A673 (cell line): ENCODE results near the gene ZNF566. TPM values are rescaled to one million over a fixed set of nuclear protein-coding genes. Genes with fewer than 3 reads are reported as not detected.
A peak's percentile ranks its signal among the peaks of the same experiment; 100 is the strongest.

Experiments
- Bru-seq: library from RNA; stranded (reverse); fragments of 400-500 nt; gene quantifications from one replicate; lab custom pipeline; 2021; lab: Mats Ljungman, UMichigan
- BruChase-seq, 2 experiments: library from RNA; stranded (reverse); fragments of 400-500 nt; gene quantifications; one replicate each; lab custom pipeline; 2021; lab: Mats Ljungman, UMichigan
- BruUV-seq: library from RNA; stranded (reverse); fragments of 400-500 nt; replicated peaks from 2 replicates; lab custom pipeline; 2021; lab: Mats Ljungman, UMichigan
- CTCF ChIA-PET: fragments of 300-600 bp; sonication (Branson Sonifier 250); formaldehyde crosslinking; loops from one replicate; lab custom pipeline; 2022; ENCODE audit warnings: antibody characterized with exemption; lab: Charles Lee
- POLR2A ChIA-PET: fragments of 300-600 bp; sonication (Branson Sonifier 250); formaldehyde crosslinking; loops from one replicate; lab custom pipeline; 2022; ENCODE audit warnings: antibody characterized with exemption; ENCODE audit not compliant: low non-redundant PET; lab: Charles Lee
- DNase-seq: peaks from one replicate; pipeline ENCODE4 v3.0.0-alpha.2; 2015; ENCODE audit warnings: low spot score
- H3K27ac ChIP-seq: fragments of 200-600 bp; sonication (generic); 2 replicates; pipeline ENCODE4 v1.5.1; 2016; ENCODE audit warnings: mixed run types, low read depth, mild to moderate bottlenecking, mixed read lengths, antibody characterized with exemption, low read length; ENCODE audit not compliant: poor library complexity, severe bottlenecking
- H3K27me3 ChIP-seq: fragments of 200-600 bp; sonication (generic); replicated peaks from 2 replicates; pipeline ENCODE4 v1.6.1; 2017; ENCODE audit warnings: mixed run types, low read depth, mild to moderate bottlenecking, mixed read lengths, antibody characterized with exemption, low read length; ENCODE audit not compliant: insufficient read depth, poor library complexity
- H3K36me3 ChIP-seq: fragments of 200-600 bp; sonication (generic); 2 replicates; pipeline ENCODE4 v1.6.1; 2016; ENCODE audit warnings: mixed run types, mild to moderate bottlenecking, mixed read lengths, antibody characterized with exemption, low read length; ENCODE audit not compliant: insufficient read depth, poor library complexity, severe bottlenecking
- H3K4me1 ChIP-seq: fragments of 200-600 bp; sonication (generic); 2 replicates; pipeline ENCODE4 v1.6.1; 2017; ENCODE audit warnings: mixed run types, mild to moderate bottlenecking, mixed read lengths, antibody characterized with exemption, low read length; ENCODE audit not compliant: insufficient read depth, poor library complexity, severe bottlenecking
- H3K4me3 ChIP-seq: fragments of 200-600 bp; sonication (generic); 2 replicates; pipeline ENCODE4 v1.5.1; 2016; ENCODE audit warnings: low read depth, mixed run types, mild to moderate bottlenecking, mixed read lengths, low read length; ENCODE audit not compliant: poor library complexity, severe bottlenecking
- H3K9me3 ChIP-seq: fragments of 200-600 bp; sonication (generic); 2 replicates; pipeline ENCODE4 v1.6.1; 2016; ENCODE audit warnings: mixed run types, low read depth, mild to moderate bottlenecking, mixed read lengths, antibody characterized with exemption, low read length; ENCODE audit not compliant: poor library complexity, severe bottlenecking
- EZH2 ChIP-seq: fragments of 200-600 bp; sonication (generic); IDR thresholded peaks from 2 replicates; pipeline ENCODE4 v1.6.1; 2017; ENCODE audit warnings: borderline replicate concordance, low read depth, mild to moderate bottlenecking, mixed read lengths, antibody characterized with exemption, low read length; ENCODE audit not compliant: poor library complexity, severe bottlenecking
- intact Hi-C: fragments of 100-400 bp; cut with micrococcal nuclease; formaldehyde crosslinking; loops from one replicate; pipeline ENCODE4 v1.10.0; 2022; ENCODE audit not compliant: unreplicated experiment
- long read RNA-seq: library from polyadenylated mRNA; stranded (forward); transcript quantifications from one replicate; pipeline ENCODE4 v2.0.0, GENCODE V29; 2022
- total RNA-seq: library from RNA; stranded (reverse); gene quantifications from 2 replicates; pipeline ENCODE4 v1.2.3, GENCODE V29; 2021
- TF ChIP-seq, protein P1 (sequence below): fragments of 300-800, 200-600 bp; sonication (generic); conservative IDR thresholded peaks from 2 replicates; pipeline ENCODE4 v1.5.1; 2017; ENCODE audit warnings: low read depth, mild to moderate bottlenecking, antibody characterized with exemption, low read length, moderate library complexity, mixed read lengths

The ZNF566 gene
- total RNA-seq (16.2 and 16.4 TPM in 2 replicates), Bru-seq, nascent RNA (percentile 78 among the genes with signal in this experiment), BruChase-seq, experiment 1, labeled RNA remaining after a 2-hour chase (percentile 83 among the genes with signal in this experiment), BruChase-seq, experiment 2, labeled RNA remaining after a 6-hour chase (percentile 83 among the genes with signal in this experiment)
- long read RNA-seq, partial matches to known transcripts = 0 of 17 reads
- long read RNA-seq, other reads (novel, unspliced or antisense) = 7 of 17 reads

- peaks cover 2% of the 10 kb centered on the region for H3K9me3 ChIP-seq
- no peaks in the 10 kb centered on the region for H3K27me3 ChIP-seq
- intact Hi-C loops = no loop called here
- H3K4me1 ChIP-seq = peaks cover 3% of the 10 kb centered on the region
- BruUV-seq = TSS peak; percentile 72
- TF ChIP-seq EZH2 = no peak
- TF ChIP-seq, protein P1, sequence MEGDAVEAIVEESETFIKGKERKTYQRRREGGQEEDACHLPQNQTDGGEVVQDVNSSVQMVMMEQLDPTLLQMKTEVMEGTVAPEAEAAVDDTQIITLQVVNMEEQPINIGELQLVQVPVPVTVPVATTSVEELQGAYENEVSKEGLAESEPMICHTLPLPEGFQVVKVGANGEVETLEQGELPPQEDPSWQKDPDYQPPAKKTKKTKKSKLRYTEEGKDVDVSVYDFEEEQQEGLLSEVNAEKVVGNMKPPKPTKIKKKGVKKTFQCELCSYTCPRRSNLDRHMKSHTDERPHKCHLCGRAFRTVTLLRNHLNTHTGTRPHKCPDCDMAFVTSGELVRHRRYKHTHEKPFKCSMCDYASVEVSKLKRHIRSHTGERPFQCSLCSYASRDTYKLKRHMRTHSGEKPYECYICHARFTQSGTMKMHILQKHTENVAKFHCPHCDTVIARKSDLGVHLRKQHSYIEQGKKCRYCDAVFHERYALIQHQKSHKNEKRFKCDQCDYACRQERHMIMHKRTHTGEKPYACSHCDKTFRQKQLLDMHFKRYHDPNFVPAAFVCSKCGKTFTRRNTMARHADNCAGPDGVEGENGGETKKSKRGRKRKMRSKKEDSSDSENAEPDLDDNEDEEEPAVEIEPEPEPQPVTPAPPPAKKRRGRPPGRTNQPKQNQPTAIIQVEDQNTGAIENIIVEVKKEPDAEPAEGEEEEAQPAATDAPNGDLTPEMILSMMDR = no peak
- H3K4me3 ChIP-seq = peak within 1 kb of the TSS; percentile 61
- no peaks in the 10 kb centered on the region for H3K36me3 ChIP-seq
- DNase-seq = peak; percentile 98
- CTCF ChIA-PET = no interaction called here
- H3K27ac ChIP-seq = peak within 1 kb of the TSS; percentile 97
- POLR2A ChIA-PET = interaction anchor here (0.6 to 0.8 kb wide), 4 partner anchors 39 to 306 kb away, joined by 3 read pairs; partner anchors contain the start of gene ZNF260
These were observed at the start of gene ZNF566 for GRCh38 chr19:36489118-36489919. TSS of gene ZNF566 (minus strand) at chr19:36489561. CDS start at chr19:36476557, 13,004 bp downstream.

DNA sequence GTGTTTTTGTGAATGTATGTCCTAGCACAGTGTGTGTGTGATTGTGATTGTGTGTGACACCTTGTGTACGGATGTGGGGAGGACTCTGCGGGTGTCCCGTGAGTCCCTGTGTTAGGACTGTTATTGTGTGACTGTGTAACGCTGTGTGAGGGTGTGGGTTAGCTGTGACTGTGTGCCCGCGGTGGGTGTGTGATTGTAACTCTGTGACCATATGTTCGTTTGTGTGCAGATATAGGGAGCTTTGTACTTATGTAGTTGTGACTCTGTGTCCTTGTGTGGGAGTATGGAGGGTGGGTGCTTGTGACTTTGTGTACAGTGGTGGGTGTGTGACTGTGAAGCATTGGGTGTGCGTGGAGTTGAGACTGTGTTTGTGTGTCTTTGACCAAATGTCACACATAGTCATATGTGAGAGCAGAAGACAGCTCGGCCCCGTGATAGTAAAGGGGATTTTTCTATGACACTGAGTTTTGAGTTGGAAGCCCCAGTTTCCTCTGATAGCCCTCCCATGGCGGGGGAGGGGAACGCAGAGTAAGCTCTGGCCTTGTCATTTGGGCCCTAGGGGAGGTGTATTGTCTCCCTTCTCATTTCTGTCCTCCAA, 39.7 kb upstream of the ZNF566 start:
- Histone ChIP-seq H3K4me3 (peak overlapping the region; percentile 77), H3K36me3 (peaks cover 13% of the 10 kb centered on the region), H3K4me1 (no peaks in the 10 kb centered on the region), H3K27ac (peak overlapping the region; percentile 90), H3K27me3 (no peaks in the 10 kb centered on the region), H3K9me3 (peaks cover 26% of the 10 kb centered on the region)
- peak; percentile 14 for DNase-seq
- POLR2A ChIA-PET = no interaction called here
- CTCF ChIA-PET = no interaction called here
- no peak for TF ChIP-seq EZH2
- TF ChIP-seq, protein P1 = no peak
- intact Hi-C loops = no loop called here
- BruUV-seq = TSS peak; percentile 73

- intact Hi-C loops = no loop called here
These were observed 39.0 kb upstream of the ZNF566 start, which contains the start of gene ZNF260 for GRCh38 chr19:36528194-36528920. TSS of gene ZNF260 (minus strand) at chr19:36528271. CDS start at chr19:36515238, 13,033 bp downstream.

More at GRCh38 chr19:36528194-36528920, 39.0 kb upstream of the ZNF566 start, which contains the start of gene ZNF260:
- peak; percentile 94 for DNase-seq
- H3K9me3 ChIP-seq = peaks cover 22% of the 10 kb centered on the region
- no peak for TF ChIP-seq EZH2
- TF ChIP-seq, protein P1 = no peak
- H3K4me3 ChIP-seq = peak within 1 kb of the TSS; percentile 77
- ChIA-PET POLR2A (interaction anchor here (0.6 kb wide), 1 partner anchor 38 kb away, joined by 3 read pairs; no protein-coding TSS in a partner anchor), CTCF (no interaction called here)
- peaks cover 17% of the 10 kb centered on the region for H3K36me3 ChIP-seq
- BruUV-seq = no TSS peak
- no peaks in the 10 kb centered on the region for H3K4me1 ChIP-seq
- H3K27ac ChIP-seq = peak within 1 kb of the TSS; percentile 90
- no peaks in the 10 kb centered on the region for H3K27me3 ChIP-seq
